Activated effector memory CD4-positive, alpha-beta T cell treated with Interleukin-2 at 50 U/mL for 16 hours (primary cell): ENCODE results near the gene TXNRD1.
"Not testable (repeated sequence)": the region's sequence is repeated elsewhere in the genome, so short reads cannot be mapped to it uniquely, and the experiment has no call there.

Source experiments
- DNase-seq: peaks from one replicate; pipeline ENCODE4 v3.0.0-alpha.2; 2020

Gene TXNRD1

DNA sequence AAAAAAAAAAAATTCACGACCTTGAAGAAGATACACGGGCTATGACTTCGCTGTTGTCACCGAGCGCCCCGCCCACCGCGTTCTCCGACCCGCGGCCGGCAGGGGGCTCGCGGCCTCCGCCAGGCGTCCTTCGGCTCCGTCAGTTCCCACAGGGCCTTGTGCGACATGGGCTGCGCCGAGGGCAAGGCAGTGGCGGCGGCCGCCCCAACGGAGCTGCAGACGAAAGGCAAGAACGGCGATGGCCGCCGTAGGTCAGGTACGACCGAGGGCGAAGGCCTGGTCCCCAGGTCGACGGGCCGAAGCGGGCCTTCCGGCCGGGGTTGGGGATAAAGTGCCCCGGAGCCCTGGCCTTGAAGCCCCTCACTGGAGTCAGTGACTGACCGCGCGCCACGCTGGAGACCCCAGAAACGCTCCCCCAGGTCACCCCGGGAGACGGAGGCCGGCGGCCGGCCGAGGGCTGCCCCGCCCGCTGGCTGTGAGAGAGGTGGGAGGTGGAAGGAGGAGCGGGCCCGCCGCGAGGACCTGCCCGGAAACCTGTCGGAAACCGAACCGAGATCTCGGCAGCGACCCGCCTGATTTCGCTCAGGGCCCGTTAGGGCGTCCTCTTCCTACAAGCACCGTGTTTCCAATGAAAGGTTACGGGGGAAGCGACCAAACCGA, at the start of gene TXNRD1:
Gene TXNRD1 (plus strand): TSS at position 142 of the 660 bp plus-strand sequence. CDS start 24 bp downstream, at position 166.
- DNase-seq = peak; percentile 79

DNA sequence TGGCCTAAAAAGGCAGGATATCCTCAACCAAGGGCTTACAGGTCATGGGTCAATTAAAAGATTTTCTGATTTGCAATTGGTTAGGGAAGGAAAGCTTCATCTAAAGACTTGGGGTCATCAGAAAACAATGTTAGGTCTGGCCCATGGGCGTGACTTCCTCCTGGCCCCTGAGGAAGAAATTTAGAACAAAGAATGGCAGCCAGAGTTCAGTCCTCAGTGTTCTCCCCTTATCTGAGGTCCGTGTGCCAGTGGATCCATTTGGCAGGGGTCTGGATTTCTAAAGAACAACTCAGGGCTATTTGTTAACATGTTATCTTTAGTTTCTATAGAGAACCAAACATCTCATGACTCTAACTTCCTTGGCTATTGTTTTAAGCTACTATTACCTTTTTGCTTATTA, 49.8 kb upstream of the TXNRD1 start:
- DNase-seq = no peak

DNA sequence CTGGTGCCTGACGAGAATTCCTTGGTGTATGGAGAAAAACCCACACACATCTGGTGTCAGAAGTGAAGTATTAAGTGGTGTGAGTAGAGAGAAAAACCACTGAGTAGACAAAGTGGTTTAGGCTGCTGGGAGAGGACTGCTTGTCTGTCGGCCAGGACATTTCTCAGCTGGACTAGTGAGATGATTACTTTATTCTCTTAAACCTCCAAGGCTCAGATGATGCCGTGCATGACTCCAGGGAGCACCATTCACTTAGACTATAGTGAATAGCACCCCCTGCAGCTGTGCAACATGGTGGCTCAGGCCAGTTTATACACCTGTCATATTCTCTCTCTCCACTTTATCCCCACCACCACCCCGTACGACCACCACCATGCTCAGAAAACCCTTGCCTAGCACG, 49.1 kb upstream of the TXNRD1 start:
- no peak for DNase-seq

DNA sequence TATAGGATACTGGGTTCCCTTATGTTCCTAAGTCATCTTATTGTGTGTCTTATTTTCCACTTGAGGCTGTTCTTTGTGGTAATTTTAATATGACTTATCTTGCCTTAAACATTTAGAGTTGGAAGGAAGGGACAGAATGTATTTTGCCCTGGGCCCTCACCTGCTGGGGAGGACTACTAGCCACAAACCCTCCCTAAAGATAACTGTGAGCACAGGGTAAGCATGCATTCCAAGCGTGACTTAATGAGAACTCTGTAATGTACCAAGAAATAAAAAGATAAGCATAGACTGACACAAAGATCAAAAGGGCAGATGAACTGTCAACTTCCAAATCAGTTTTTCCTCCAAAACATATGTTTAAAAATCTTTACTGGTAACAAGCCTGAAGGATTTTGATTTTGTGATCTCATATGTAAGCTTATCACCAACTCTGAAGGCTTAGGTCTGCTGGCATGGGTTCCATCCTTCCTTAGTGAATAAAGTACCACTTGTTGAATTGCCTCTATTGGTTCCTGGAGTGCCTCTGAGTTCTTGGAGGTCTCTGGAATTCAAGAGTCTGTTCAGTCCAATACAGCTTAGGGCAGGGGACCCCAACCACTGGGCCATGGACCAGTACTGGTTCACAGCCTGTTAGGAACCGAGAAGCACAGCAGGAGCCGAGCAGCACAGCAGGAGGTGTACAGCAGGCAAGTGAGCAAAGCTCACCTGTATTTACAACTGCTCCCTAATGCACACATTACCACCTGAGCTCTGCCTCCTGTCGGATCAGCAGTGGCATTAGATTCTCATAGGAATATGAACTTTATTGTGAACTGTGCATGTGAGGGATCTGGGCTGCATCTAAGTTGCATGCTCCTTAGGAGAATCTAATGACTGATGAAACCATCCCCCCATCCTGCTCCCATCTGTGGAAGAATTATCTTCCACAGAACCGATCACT, 47.8 kb upstream of the TXNRD1 start:
- DNase-seq = no peak

DNA sequence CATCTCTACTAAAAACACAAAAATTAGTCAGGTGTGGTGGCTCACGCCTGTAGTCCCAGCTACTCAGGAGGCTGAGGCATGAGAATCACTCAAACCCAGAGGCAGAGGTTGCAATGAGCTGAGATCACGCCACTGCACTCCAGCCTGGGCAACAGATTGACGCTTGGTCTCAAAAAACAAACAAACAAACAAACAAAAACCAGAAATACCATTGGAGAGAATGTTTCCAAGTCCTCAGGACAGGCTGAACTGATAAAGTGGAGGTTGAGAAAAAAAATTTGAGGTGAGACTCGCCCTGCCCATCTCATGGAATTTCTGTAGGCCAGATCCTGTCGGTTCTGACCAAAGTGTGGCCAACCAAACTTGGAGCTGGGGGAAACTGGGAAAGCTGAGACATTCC, 47.0 kb upstream of the TXNRD1 start:
- no peak for DNase-seq

DNA sequence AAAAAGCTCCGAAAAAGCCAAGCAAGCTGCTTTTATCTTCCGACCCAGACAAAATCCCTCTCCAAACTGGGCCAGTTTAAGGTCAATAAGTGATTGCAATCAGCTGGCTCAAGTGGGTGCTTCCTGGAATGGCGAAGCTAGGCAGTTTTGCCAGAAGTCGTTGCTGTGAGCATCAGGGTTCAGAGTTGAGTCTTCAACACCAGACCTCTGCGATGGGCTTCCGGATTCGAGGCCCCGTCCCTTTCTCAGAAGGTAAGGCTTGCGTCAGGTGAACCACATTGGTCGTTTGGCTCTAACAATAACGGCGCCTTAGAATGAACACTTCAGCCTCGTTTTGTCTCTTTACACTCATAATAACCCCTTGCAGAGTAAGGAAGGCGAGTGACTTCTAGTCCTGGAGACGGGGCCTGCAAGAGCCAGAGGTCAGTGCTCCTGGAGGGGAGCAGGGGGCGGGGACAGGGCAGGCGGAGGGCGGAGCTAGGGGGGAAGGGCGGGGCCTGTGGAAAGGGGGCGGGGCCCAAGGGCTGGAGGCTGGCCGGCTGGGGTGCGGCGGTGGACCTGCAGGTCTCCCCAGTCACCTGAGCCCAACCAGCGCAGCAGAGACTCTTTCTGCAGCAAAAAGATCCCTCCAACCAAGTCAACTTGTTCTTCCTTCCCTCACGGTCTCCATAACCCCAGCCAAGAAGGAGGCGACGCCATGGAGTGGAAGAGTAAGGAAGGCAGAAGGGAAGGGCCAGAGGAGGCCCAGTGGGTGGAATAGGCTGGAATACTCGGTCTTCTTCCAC, 43.6 kb upstream of the TXNRD1 start:
- no peak for DNase-seq

DNA sequence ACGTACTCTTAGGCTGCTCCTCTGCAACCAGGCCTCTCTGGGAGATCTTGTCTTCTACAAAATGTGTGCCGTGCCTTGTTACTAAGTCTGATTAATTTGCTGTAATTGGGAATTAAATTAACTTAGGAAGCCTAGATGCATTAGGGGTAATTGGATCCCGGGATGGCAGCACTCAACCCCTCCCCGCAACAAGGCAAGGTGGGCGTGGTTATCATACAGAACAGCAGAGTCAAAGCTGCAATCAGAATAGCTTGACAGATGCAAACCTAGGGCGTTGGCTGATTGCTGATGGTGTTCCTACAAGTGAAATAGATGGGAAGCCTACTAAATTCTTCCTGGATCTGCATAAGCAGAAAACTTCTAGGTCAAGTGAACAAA, 43.0 kb upstream of the TXNRD1 start:
- no peak for DNase-seq

DNA sequence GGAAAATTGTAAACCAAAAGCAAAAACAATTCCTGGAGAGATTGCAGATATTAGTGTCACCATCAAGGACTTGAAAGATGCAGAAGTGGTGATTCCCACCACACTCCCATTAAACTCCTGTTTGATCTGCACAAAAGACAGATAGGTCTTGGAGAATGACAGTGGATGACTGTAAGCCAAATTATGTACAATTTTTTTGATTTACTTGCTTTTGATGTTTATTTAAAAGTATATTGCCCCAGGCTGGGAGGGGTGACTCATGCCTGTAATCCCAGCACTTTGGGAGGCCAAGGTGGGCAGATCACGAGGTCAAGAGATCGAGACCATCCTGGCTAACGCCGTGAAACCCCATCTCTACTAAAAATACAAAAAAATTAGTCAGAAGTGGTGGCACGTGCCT, 41.8 kb upstream of the TXNRD1 start:
- DNase-seq = not testable (repeated sequence)

DNA sequence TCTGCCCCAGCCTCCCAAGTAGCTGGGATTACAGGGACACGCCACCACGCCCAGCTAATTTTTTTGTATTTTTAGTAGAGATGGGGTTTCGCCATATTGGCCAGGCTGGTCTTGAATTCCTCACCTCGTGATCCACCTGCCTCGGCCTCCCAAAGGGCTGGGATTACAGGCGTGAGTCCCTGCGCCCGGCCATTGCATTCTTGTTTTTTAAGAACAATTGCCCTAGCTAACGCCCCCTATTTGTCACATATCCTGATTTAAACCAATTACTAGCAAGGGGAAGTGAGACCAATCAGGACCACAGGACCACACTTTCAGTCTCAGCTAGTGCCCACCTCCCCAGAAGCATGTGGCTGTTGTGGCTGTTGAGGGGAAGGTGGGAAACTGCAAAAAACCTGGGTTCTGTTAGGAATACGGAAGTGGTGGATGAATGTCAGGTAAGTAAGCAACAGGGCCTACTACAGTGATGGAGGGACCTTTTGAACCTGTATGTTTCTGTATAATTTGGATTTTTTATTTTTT, 39.8 kb upstream of the TXNRD1 start:
- no peak for DNase-seq

DNA sequence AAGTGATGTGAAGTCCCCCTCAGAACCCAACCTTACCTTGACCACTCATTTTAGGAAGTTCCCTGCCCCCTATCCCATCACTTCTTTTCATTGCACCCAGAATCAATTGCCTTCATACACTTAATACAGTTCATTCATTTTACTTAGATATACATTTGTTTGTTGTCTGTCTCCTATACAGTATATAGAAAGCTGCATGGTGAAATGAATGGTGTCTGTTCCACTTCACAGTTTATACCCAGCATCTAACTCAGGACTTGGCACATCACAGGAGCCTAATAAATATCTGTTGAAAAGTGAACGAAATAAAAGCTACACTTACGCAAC, 38.3 kb upstream of the TXNRD1 start:
- no peak for DNase-seq

DNA sequence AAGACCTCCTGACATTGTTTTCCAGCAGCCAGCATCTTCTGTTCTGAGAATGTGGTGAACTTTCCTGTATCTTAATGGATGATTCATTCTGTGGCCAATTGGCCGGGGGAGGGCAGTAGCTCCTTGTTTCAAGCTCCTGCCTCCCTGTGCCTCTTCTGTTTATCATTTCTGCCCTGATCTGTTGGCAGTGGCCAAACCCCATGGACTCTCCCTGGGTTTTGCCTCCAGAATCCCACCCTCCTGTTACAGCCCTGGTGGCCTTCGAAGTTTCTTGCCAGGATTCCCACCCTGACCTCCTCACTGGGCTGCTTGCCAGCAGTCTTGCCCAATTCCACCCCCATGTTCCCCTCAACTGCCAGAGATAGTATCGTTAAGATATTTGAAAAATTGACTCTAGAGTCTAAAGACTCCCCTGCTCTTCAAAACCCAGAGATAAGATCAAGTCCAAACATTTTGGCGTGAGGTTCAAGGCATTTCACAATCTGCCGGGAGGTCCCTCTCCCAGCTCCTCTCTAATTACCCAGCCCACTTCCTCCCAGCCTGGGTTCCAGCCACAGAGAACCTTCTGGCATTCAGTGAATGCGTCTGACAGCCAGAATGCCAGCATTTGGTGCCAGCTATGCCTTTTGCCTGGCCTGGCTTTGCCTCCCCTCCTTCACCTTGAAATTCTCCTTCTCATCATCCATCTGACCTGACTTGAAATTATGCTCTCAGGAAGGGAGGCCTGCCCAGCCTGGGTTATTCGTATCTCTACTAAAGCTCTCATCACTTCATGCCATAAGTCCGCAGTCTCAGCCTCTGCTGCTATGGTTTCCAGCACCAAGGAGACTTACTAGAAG, 37.7 kb upstream of the TXNRD1 start:
- DNase-seq = no peak

DNA sequence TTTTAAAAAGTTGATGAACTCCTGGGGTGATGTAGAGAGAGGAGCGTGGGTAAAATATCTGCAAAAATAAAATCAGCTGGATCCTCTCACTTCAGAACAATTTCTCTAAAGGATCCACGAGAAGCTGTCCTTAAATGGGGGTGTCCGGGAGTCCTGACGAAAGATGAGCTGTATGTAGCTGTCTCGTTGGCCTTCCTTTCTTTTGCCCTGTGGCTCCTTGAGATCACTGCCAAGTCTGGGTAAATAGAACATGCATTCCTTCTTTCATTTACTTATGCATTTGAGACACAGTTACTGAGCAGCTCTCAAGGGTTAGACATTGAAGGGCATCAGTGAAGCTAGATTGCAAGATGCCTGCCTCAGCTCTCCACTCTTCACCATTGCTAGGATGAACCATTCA, 35.2 kb upstream of the TXNRD1 start:
- DNase-seq = no peak

DNA sequence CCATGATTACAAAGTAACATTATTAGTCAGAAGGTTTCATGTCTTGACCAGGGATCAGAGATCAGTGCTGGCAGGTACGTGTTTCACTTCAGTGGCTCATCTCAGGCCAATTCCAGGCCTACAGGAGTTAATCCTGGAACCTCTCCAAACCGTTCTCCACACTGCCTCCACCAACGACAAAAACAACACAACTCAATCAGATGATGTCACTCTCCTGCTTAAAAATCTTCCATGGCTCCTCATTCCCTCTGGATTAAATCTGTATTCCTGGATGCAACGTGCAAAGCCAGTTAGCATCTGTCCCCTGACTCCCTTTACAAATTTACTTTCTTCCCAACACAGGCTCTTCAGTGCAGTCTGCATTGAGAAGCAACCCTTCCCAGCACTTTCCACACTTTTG, 34.3 kb upstream of the TXNRD1 start:
- no peak for DNase-seq

DNA sequence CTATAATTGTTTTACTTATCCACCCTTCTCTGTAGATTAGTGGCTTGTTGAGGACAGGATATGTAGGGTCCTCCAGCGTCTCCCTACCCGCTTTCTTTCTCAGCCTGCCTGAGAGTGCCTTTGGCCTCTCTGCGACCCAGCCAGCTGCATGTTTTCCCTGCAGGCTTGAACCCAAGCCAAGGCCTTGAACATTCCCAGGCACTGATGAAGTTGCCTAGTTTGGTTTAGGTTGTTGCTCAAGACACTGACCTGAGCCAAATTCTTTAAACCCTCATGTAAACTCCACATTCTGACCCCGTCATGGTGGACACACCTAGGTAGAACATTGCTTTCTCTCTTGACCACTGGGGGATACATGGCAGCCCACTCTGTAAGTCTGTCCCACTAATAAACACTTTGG, 33.4 kb upstream of the TXNRD1 start:
- DNase-seq = no peak

DNA sequence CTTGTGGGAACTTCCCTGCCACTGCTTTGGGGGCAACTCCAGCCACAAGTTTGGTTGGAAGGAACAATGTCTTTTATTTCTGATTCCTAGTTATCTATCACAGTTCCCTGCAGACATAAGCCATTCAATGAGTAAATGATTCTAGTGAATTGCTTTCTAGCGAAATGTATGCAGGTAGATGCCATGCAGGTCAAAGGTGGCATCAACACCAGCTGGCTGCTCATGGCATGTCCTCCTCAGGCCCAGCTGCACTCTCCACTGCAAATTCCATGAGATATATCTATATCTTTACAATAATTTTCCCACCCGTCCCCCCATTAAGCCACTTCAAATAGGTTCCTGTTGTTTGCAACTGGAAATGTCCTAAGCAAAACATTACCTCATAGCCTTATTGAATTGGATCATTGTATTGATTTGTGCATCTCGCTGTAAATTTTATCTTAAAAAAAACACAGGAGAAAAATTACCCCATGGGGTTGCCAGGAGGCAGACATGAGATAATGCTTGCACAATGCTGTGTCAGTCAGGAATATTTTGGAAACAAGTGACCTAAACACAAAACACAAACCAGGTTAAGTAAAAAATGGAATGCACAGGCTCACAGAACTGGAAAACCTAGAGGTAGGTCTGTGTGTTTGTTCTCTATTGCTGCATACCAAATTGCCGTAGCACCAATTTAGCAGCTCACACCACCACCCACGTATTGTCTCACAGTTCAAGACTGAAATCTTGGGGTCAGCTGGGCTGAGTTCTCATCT, 32.8 kb upstream of the TXNRD1 start:
- no peak for DNase-seq

DNA sequence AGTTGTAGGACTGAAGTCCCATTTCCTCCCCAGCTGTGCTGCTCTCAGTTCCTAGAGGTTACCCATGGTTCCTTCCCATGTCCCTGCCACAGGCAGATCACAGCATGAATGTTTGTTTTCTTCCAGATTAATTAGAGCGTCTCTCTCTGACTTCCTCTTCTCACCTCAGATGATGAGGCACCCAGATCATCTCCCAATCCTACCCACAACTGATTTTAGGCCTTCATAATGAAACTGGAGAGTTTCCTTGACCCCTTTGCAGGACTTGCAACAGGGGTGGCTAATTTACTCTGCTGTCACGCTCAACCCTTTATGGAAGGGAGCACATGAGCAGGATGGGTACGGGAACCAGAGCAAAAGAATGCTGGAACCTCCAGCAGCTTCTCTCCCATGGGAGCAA, 32.1 kb upstream of the TXNRD1 start:
- no peak for DNase-seq

DNA sequence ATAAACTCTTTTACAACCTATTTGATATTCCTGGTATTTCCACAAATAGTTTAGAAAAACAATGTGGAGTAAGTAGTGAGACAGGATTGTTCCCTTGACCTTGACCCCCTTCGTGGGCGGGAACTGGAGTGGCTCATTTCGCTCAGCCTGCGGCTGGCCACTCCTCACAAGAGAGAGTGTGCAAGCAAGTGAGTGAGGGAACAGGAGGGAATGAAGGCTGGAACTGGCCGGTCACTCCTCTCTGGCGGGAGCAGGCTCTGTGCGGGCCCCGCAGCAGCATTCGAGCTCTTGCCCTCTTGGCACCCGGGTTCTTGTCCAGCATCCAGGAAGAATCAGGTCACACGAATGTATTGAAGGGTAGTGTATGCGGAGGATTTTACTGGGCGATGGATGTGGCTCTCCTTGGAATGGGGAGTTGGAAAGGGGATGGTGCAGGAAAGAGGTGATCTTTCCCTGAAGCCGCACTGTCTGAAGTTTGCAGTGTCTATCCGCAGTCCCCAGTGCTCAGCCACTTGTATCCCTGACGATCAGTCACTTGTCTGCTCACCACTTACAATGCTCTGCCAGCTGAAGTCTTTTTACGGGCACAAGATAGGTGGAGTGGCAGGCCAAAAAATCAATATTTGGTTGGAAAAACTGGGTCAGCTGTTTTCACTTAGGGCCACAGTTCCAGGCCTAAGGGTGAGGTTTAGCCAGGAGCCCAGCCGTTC, 28.0 kb upstream of the TXNRD1 start:
- no peak for DNase-seq

DNA sequence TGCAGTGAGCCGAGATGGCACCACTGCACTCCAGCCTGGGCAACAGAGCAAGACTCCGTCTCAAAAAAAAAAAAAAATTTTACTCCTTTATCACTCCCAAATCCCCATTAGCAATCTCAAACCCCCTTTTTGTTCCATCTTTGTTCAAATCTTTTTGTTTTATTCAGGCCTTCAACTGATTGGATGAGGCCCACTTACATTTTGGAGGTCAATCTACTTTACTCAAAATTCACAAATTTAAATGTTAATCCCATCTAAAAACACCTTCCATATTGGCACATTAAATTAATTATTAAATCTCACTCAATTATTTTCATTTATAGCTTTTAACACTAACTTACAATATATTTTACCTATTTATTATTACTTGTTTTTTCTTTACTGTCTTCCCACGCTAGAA, 27.0 kb upstream of the TXNRD1 start:
- no peak for DNase-seq

DNA sequence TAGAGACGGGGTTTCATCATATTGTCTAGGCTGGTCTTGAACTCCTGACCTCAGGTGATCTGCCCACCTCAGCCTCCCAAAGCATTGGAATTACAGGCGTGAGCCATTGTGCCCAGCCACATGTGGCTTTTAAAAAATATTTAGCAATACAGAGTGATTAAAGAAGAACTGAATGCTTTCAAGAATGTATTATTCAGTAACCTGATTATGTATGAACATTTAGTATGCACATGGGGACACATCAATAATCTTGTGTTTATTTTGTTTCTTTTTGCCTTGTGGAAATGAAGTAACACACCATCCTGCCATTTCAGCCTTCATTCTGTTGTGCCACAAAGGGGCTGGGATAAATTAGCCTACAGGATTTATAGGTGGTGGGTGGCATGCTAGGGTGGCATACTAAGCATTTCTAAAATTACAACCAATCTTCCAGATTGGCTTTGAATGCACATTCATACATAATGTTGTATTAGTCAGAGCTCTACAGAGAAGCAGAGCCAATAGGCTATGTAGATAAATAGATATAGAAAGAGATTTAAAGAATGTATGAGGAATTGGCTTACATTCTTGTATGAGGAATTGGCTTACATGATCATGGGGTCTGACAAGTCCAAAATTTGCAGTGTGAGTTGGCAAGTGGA, 25.5 kb upstream of the TXNRD1 start:
- no peak for DNase-seq

DNA sequence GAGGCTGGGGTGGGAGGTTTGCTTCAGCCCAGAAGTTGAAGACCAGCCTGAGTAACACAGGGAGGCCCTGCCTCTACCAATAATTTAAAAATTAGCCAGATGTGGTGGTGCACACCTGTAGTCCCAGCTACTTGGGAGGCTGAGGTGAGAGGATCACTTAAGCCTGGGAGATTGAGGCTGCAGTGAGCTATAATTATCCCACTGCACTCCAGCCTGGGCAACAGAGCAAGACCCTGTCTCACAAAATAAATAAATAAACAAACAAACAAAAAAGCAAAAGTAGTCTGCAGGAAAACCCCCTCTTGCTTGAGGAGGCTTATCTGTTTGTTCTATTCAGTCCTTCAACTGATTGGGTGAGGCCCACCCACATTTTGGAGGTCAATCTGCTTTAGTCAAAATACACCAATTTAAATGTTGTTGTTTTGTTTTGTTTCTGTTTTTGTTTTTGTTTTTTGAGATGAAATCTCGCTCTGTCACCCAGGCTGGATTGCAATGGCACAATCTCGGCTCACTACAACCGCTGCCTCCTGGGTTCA, 24.9 kb upstream of the TXNRD1 start:
- no peak for DNase-seq
